GM06990 (cell line): ENCODE data around the gene FNIP1.
"Not testable (repeated sequence)": the region's sequence is repeated elsewhere in the genome, so short reads cannot be mapped to it uniquely, and the experiment has no call there.

Experiments used
- DNase-seq: peaks from one replicate; pipeline ENCODE4 v3.0.0-alpha.2; 2011; ENCODE audit not compliant: insufficient read length; ENCODE audit errors: extremely low read depth
- H3K27me3 ChIP-seq: replicated peaks from 2 replicates; pipeline ENCODE4 v1.6.0; 2011; ENCODE audit warnings: low read length; ENCODE audit not compliant: control insufficient read depth, insufficient read depth
- H3K36me3 ChIP-seq: 2 replicates; pipeline ENCODE4 v1.5.1; 2011; ENCODE audit warnings: low read length; ENCODE audit not compliant: control insufficient read depth, insufficient read depth
- H3K4me3 ChIP-seq: replicated peaks from 2 replicates; pipeline ENCODE4 v1.5.1; 2011; ENCODE audit warnings: low read depth, mild to moderate bottlenecking, control low read depth, low read length
- TF ChIP-seq, protein P1 (sequence below): IDR thresholded peaks from 2 replicates; pipeline ENCODE4 v1.5.1; 2011; ENCODE audit warnings: low read length, control low read depth, mild to moderate bottlenecking, inconsistent platforms; ENCODE audit not compliant: insufficient read depth, poor library complexity, severe bottlenecking

The FNIP1 gene

DNA sequence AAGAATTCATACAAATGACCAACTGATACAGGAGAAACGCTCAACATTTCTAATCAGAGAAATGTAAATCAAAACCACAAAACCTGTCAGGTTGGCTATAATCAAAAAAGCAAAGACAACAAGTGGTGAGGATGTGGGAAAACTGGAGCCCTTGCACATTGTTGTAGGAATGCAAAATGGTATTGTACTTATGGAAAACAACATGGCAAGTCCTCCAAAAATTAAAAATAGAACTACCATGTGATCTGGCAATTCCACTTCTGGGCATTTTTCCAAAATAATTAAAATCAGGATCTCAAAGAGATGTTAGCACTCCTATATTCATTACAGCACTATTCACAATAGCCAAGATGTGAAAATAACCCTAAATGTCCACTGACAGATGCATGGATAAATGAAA lies 76.1 kb downstream of the FNIP1 start:
- H3K4me3 ChIP-seq, result no peak overlapping the region
- no peaks in the 10 kb centered on the region; the same call in 1 of the 2 replicates for H3K36me3 ChIP-seq
- H3K27me3 ChIP-seq, result no peaks in the 10 kb centered on the region
- DNase-seq, result no peak
- TF ChIP-seq, protein P1, sequence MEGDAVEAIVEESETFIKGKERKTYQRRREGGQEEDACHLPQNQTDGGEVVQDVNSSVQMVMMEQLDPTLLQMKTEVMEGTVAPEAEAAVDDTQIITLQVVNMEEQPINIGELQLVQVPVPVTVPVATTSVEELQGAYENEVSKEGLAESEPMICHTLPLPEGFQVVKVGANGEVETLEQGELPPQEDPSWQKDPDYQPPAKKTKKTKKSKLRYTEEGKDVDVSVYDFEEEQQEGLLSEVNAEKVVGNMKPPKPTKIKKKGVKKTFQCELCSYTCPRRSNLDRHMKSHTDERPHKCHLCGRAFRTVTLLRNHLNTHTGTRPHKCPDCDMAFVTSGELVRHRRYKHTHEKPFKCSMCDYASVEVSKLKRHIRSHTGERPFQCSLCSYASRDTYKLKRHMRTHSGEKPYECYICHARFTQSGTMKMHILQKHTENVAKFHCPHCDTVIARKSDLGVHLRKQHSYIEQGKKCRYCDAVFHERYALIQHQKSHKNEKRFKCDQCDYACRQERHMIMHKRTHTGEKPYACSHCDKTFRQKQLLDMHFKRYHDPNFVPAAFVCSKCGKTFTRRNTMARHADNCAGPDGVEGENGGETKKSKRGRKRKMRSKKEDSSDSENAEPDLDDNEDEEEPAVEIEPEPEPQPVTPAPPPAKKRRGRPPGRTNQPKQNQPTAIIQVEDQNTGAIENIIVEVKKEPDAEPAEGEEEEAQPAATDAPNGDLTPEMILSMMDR, result no peak

DNA sequence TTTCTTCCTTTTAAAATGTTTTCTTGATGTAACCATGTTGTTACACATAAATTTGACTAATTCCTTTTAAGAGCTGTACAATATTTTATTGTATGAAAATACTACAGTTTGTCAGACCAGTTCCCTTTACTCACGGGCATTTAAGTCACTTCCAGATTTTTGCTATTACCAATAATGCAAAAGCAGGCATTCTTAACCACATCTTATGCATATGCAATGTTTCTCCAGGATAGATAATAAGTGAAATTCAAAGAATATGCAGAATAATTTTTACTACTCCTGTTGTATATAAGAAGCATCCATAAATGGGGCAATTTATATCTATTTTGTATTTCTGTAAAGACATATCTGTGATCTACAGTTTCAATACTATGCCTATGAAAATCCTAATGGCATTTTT lies 77.3 kb downstream of the FNIP1 start:
- Histone ChIP-seq H3K27me3 (no peaks in the 10 kb centered on the region), H3K4me3 (no peak overlapping the region), H3K36me3 (no peaks in the 10 kb centered on the region; the same call in 1 of the 2 replicates)
- TF ChIP-seq, protein P1, result no peak
- no peak for DNase-seq

DNA sequence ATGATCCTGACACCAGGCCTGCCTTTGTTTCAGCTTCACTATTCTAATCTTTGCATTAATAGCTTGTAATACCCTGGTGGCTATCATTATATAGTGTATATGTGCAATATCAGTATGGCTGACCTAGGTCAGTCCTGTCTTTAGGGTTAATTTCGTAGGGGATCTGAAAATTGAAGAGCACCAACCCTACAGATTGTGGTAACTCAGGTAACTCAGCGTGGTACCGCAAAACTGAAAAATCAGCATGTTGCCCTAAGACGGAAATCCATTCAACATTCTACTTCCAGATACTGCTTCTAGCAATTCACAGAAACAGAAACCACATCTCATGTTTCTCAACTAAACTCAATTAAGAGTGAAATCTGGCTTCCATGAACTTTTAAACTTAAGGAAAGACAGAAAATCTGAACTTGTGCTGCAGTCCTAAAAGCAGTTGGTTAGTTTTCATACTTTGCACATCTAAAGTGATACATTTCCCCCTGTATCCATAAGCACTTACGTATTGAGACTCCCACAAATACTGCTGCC lies 78.3 kb downstream of the FNIP1 start:
- DNase-seq, result no peak
- TF ChIP-seq, protein P1, result no peak
- no peaks in the 10 kb centered on the region; the same call in 1 of the 2 replicates for H3K36me3 ChIP-seq
- no peaks in the 10 kb centered on the region for H3K27me3 ChIP-seq
- no peak overlapping the region for H3K4me3 ChIP-seq

DNA sequence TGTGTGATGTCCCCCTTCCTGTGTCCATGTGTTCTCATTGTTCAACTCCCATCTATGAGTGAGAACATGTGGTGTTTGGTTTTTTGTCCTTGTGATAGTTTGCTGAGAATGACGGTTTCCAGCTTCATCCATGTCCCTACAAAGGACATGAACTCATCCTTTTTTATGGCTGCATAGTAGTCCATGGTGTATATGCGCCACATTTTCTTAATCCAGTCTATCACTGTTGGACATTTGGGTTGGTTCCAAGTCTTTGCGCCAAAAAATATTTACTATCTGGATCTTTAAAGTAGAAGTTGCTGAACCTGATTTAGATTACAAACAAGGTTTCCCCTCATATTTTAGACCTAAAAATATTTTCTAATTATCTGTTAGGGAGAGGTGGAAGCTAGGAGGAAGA lies 79.7 kb downstream of the FNIP1 start:
- not testable (repeated sequence) for H3K36me3 ChIP-seq, DNase-seq, H3K27me3 ChIP-seq, H3K4me3 ChIP-seq

DNA sequence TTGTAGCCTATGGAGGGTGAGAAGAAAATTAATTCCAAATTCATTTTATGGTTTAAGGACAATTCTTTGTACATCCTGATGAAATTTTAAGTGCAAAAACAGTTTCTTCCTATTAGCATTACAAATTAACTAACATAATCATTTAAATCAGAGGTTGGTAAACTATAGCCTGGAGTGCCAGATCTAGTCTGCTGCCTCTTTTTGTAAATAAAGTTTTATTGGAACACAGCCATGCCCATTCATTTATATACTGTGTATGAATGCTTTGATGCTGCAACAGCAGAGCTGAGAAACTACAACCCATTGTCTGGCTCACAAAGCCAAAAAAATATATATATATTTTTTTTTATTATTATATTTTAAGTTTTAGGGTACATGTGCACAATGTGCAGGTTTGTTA lies 80.2 kb downstream of the FNIP1 start:
- DNase-seq, result no peak
- no peak overlapping the region for H3K4me3 ChIP-seq
- H3K36me3 ChIP-seq, result no peaks in the 10 kb centered on the region; the same call in 1 of the 2 replicates
- TF ChIP-seq, protein P1, result no peak
- no peaks in the 10 kb centered on the region for H3K27me3 ChIP-seq

DNA sequence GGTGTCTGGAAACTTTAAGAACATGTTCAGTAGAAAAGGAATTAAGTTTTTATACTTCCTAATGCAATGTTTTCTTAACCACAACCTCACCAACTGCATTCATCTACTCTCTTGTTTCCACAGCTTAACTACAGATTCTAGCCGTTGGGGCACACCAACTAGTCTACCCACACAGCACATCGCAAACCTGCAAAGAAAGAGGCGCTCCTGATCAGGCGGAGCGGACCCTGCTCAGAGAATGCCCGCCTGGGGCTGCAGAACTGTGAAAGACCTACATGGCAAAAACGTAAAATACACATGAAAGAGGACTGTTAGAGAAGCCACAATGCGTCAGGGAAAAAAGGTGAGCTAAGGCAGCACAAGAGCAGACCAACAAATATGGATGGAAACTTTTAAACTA lies 86.4 kb downstream of the FNIP1 start:
- TF ChIP-seq, protein P1, result no peak
- no peak for DNase-seq
- Histone ChIP-seq H3K4me3 (no peak overlapping the region), H3K36me3 (no peaks in the 10 kb centered on the region; the same call in 1 of the 2 replicates), H3K27me3 (no peaks in the 10 kb centered on the region)
